Gastroesophageal sphincter (tissue), 2 donors: Measurements from ENCODE around the gene CCDC179.

Experiments used
- EP300 ChIP-seq: sonication (generic); formaldehyde crosslinking; IDR thresholded peaks from one replicate; pipeline ENCODE4 v1.6.1; 2017; ENCODE audit warnings: antibody characterized with exemption, mild to moderate bottlenecking
- POLR2A ChIP-seq, 2 donors: fragments of 450-650 bp; IDR thresholded peaks; one replicate each; pipeline ENCODE4 v1.6.1; 2017; ENCODE audit warnings: antibody characterized with exemption in 2 of 2, mild to moderate bottlenecking in 2 of 2, moderate library complexity in 1 of 2
- POLR2AphosphoS5 ChIP-seq: sonication (generic); formaldehyde crosslinking; IDR thresholded peaks from one replicate; pipeline ENCODE4 v1.6.1; 2017; ENCODE audit warnings: antibody characterized with exemption

DNA sequence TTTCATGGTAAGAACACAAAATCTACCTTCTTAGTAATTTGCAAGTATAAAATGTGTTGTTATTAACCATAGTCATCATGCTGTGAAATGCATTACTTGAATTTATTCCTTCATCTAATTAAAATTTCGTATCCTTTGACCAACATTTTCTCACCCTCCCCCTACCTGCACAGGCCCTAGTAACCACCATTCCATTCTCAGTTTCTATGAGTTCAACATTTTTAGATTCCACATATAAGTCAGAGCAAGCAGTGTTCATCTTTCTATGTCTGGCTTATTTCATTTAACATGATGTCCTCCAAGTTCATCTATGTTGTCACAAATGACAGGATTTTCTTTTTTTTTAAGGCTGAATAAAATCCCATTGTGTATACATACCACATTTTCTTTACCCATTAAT is 43.5 kb upstream of the CCDC179 start:
- TF ChIP-seq POLR2A (IDR thresholded peaks at IDR 0.05) = no peak
- no peak for TF ChIP-seq POLR2AphosphoS5
- no peak for TF ChIP-seq EP300
